Natural killer cell treated with Interleukin-12 subunit alpha and Interleukin-12 subunit beta and Interleukin-15 and Interleukin-18, amount 100 ng/mL, for 72 hours (primary cell): ENCODE measurements around the gene PDK2. TPM values are rescaled to one million over a fixed set of nuclear protein-coding genes. Genes with fewer than 3 reads are reported as not detected.

Experiments
- ATAC-seq, 2 donors: fragments of 150-1000 bp; cut with Tn5 transposase in 1 of 2; sonication (Bioruptor Pico), chemical (Tn5 transposase) in 1 of 2; 2 replicates each; pipeline ENCODE4 v1.10.0; 2021
- DNase-seq: peaks from one replicate; pipeline ENCODE4 v3.0.0; 2022; ENCODE audit warnings: low spot score
- H3K27ac Mint-ChIP-seq, 2 donors: 1 replicate in 1 of 2; 2 replicates in 1 of 2; pipeline ENCODE4 v1.8.0; 2022; ENCODE audit warnings: mixed read lengths in 2 of 2, mild to moderate bottlenecking in 1 of 2, moderate library complexity in 1 of 2
- H3K27me3 Mint-ChIP-seq, 2 donors: 1 replicate in 1 of 2; 2 replicates in 1 of 2; pipeline ENCODE4 v1.8.0; 2022; ENCODE audit warnings: mixed read lengths in 2 of 2
- H3K36me3 Mint-ChIP-seq: one replicate; pipeline ENCODE4 v1.8.0; 2022; ENCODE audit warnings: mixed read lengths
- H3K4me1 Mint-ChIP-seq, 2 donors: 1 replicate in 1 of 2; 2 replicates in 1 of 2; pipeline ENCODE4 v1.8.0; 2022; ENCODE audit warnings: low read depth in 2 of 2, mixed read lengths in 2 of 2, mild to moderate bottlenecking in 1 of 2
- H3K4me3 Mint-ChIP-seq: one replicate; pipeline ENCODE4 v1.8.0; 2022; ENCODE audit warnings: mixed read lengths
- H3K9me3 Mint-ChIP-seq: 2 replicates; pipeline ENCODE4 v1.8.0; 2022; ENCODE audit warnings: mixed read lengths
- total RNA-seq, 2 donors: library from RNA; stranded (reverse); gene quantifications; one replicate each; pipeline ENCODE4 v1.2.3, GENCODE V29; 2022

The PDK2 gene
- total RNA-seq, 2 donors from 2014 or later: 11.8 to 13.7 TPM

DNA sequence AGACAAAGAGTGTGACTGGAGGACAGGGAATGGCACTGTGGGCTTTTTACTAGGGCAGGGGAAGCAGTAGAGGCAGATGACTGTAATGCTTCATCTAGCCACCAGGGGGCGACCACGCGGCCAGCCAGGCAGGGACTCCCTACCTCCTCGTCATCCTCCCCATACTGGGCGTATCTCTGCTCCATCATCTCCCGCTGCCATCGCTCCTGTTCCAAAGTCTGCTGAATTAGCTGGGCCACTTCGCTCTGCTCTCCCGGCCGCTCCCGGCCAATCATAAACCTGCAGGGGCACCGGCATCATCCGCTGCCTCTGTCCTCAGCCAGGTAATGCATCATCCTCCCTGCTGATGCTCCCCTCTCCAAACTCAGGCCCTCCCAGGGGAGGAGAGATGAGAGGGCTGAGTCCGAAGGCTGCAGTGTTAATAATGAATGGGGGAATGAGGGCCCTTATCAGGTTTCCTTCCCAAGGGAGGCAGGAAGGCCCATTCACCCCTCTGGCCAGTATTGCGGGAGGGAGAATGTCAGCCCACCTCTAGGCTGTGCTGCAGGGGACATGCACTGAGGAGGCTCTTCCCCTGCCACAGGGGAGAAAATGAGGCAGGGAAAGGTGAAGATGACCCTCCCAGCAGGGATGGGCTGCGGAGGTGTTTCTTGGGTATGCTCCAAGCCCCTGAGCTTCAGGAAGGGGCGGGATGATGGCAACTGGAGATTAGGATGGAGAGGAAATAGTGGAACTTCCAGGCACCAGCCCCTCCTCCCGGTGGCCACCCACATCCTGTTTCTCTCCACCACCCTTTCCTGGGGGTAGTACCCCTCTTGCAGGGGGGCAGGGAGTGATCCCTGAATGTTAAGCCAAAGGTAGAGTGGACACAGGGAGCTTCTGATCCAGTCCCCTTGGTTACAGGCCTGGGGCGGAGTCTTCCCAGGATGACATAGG, 45.1 kb downstream of the PDK2 start:
- DNase-seq: peak; percentile 76
- Mint-ChIP-seq H3K27me3 (no peaks in the 10 kb centered on the region), H3K4me1 (peaks cover 74 to 78% of the 10 kb centered on the region in 2 donors), H3K4me3 (peak overlapping the region; percentile 64), H3K9me3 (no peaks in the 10 kb centered on the region), H3K27ac (peak overlapping the region; percentile 69 to 82), H3K36me3 (peaks cover 26% of the 10 kb centered on the region)
- ATAC-seq: peak; percentile 86

DNA sequence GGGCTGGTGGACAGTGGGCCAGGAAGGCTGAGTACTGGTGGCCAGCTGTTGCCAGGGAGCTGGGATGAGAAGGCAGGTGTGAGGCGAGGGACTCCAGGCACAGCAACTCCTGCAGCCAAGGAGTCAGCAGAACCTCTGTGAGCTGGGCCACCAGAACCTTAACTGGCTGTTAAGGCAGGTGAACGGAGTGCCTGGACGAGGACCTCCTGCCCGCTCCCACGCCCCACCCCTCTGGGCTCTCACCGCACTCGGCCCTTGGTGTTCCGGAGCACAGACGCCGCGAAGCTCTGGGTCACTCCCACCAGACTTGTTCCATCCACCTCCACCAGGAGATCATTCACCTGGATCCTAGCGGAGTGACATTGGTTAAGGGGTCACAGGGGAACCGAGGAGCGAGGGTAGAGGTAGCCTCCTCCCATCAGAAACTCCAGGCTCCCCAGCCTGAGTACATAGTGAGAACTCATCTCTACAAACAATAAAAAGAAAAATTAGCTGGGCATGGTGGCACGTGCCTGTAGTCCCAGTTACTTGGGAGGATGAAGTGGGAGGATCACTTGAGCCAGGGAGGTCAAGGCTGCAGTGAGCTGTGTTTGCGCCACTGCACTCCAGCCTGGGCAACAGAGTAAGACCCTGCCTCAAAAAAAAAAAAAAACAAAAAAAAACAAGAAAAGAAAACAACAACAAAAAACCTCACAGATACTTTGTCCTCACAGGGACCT, 46.0 kb downstream of the PDK2 start:
- peaks cover 83 to 86% of the 10 kb centered on the region in 2 donors for H3K4me1 Mint-ChIP-seq
- H3K4me3 Mint-ChIP-seq: peak overlapping the region; percentile 64
- no peak for ATAC-seq
- peak overlapping the region; percentile 69 to 82 for H3K27ac Mint-ChIP-seq
- H3K27me3 Mint-ChIP-seq: no peaks in the 10 kb centered on the region
- peaks cover 26% of the 10 kb centered on the region for H3K36me3 Mint-ChIP-seq
- no peaks in the 10 kb centered on the region for H3K9me3 Mint-ChIP-seq
- no peak for DNase-seq

DNA sequence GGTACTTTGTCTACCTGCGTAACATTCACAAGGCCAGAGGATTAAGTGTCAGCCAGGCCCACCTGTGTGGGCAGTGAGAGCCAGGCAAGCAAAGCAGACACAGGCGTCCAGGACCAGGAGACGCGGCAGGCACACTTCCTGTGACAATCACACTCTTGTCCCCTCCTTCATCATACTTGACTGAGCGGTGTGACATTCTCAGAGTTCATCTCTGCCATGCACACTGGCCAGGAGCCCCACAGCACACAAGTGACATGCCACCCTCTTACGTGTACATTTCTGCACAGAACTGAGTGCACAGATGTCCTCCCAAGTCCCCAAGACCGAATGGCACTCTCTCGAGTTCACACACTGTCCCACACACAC, 46.6 kb downstream of the PDK2 start:
- H3K9me3 Mint-ChIP-seq: no peaks in the 10 kb centered on the region
- H3K27me3 Mint-ChIP-seq: no peaks in the 10 kb centered on the region
- ATAC-seq (peak; percentile 41 to 70), DNase-seq (no peak)
- H3K27ac Mint-ChIP-seq: peak overlapping the region; percentile 69 to 82
- peak overlapping the region; percentile 58 for H3K4me3 Mint-ChIP-seq
- peaks cover 26% of the 10 kb centered on the region for H3K36me3 Mint-ChIP-seq
- peaks cover 85 to 89% of the 10 kb centered on the region in 2 donors for H3K4me1 Mint-ChIP-seq

DNA sequence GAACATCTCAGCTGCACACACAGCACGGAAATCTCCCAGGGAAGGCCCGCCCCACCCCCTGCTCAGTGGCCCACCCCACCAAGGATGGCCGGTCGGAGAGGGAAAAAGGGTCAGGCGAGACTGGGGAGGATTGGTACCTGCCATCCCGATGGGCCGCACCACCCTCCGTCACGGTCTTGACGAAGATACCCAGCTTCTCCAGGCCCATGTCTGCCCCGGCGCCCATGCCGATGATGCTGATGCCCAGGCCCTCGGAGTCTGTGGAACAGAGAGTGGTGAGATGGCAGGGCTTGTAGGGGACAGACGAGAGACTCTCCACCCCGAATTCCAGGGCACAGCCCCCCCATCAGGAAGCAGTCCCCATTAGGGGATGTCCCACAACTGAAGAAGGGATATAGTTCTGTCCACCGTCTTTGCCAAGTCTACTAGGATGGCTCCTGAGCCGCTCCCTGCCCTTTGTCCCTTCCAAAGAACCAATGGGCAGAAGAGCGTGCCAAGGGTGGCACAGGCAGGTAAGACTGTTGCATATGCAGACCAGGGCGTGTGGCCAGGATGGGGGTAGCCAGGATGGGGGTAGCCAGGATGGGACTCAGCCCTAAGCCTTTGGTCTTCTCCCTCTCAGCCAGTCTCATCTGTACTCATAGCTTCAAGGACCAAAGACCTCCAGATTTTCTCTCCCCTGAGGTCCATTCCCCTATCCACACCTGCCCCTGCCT, 48.5 kb downstream of the PDK2 start:
- Mint-ChIP-seq H3K27ac (peak overlapping the region; percentile 69 to 86), H3K4me3 (peak overlapping the region; percentile 27), H3K27me3 (no peaks in the 10 kb centered on the region), H3K9me3 (no peaks in the 10 kb centered on the region), H3K4me1 (peaks cover 78 to 82% of the 10 kb centered on the region in 2 donors), H3K36me3 (peaks cover 24% of the 10 kb centered on the region)
- ATAC-seq: no peak
- no peak for DNase-seq

DNA sequence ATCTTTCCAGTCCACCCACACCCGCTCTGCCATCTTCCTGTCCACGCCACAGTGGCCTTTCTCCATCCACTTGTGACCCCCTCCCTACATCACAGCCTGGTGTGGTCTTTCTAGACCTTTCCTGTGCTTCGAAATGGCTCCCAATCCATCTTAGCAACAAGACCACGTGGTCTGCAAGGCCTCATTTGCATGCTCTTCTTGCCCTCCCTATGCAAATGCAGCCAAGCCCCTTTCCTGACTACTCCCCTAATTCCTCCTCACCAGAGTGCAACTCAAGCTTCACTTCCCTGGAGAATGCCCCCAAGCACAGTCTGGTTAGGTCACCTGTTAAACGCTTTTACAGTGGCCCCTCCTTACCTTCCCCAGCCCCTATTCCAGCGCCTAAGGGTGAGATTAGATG, 49.2 kb downstream of the PDK2 start:
- ATAC-seq (no peak), DNase-seq (no peak)
- no peaks in the 10 kb centered on the region for H3K9me3 Mint-ChIP-seq
- H3K4me3 Mint-ChIP-seq: peak overlapping the region; percentile 64
- H3K27ac Mint-ChIP-seq: peak overlapping the region; percentile 60 to 86
- H3K4me1 Mint-ChIP-seq: peaks cover 78 to 81% of the 10 kb centered on the region in 2 donors
- H3K27me3 Mint-ChIP-seq: no peaks in the 10 kb centered on the region
- H3K36me3 Mint-ChIP-seq: peaks cover 24% of the 10 kb centered on the region

DNA sequence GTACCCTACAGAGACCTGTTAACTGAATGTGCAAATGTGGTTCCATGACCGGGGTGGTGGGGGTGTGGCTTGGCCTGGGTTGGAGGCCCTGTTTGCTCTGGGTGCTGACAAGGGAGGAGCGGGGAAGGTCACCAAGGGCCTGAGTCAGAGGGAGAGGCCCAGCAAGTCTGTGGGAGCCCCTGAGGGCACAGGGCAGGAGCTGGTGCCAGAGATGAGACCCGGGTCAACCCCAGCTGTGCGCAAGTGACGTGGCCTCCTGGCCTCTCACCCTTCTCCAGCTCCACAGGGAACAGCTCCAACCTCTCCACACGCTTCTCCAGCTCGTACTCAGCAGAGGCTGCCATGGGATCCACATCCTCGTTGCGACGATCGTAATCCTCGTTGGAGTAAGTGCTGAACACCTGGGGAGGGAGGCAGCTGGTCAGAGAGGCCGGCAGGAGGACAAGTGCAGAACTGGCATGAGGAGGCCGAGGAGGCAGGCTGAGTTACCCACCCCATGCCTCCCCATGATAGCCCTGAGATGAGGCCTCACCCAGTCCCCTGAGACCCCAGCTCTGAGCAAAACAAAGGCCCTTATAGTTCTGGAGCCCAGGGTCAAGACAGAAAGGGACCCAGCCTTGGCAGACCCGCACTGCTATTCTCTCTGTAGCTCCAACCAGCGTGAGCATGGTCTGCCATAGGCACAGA, 49.8 kb downstream of the PDK2 start:
- no peak for DNase-seq
- Mint-ChIP-seq H3K9me3 (no peaks in the 10 kb centered on the region), H3K4me1 (peaks cover 72 to 75% of the 10 kb centered on the region in 2 donors), H3K36me3 (peaks cover 19% of the 10 kb centered on the region), H3K27ac (peak overlapping the region; percentile 86 to 97), H3K27me3 (no peaks in the 10 kb centered on the region), H3K4me3 (peak overlapping the region; percentile 64)
- ATAC-seq: no peak

DNA sequence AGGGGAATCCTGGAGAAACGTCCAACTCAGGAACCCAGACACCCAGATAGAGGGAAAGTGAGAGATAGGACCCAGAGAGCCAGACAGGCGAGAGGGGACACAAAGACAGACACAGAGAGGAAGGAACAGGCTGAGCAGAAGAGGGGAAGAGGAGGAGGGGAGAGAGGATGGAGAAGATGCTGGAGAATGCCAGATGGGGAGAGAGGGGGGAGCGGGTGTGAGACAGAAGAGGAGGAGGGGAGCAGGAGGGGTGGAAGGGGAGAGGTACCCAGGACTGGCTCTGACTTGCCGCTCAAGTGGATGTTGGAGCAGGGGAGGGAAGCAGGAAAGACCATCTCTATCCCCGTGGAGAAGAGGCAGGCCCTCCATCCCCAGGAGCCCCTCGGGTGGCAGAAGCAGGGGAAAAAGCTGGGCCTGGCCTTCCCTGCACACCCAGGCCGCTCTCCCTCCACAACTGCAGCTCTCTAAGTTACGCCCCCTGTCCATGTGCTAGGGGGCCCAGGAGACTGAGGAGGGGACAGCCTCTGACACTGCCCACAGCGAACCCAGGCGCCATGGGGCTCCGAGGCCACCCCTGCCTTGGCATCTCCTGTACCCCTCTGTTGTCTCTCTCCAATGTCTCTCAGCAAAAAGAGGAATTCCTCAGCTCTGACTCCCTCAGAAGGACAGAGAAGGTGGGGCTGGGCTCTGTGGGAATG, 50.5 kb downstream of the PDK2 start:
- Mint-ChIP-seq H3K4me1 (peaks cover 65 to 68% of the 10 kb centered on the region in 2 donors), H3K4me3 (peak overlapping the region; percentile 64), H3K9me3 (no peaks in the 10 kb centered on the region), H3K36me3 (peaks cover 19% of the 10 kb centered on the region), H3K27me3 (no peaks in the 10 kb centered on the region), H3K27ac (peak overlapping the region; percentile 86 to 97)
- DNase-seq: no peak
- no peak for ATAC-seq

DNA sequence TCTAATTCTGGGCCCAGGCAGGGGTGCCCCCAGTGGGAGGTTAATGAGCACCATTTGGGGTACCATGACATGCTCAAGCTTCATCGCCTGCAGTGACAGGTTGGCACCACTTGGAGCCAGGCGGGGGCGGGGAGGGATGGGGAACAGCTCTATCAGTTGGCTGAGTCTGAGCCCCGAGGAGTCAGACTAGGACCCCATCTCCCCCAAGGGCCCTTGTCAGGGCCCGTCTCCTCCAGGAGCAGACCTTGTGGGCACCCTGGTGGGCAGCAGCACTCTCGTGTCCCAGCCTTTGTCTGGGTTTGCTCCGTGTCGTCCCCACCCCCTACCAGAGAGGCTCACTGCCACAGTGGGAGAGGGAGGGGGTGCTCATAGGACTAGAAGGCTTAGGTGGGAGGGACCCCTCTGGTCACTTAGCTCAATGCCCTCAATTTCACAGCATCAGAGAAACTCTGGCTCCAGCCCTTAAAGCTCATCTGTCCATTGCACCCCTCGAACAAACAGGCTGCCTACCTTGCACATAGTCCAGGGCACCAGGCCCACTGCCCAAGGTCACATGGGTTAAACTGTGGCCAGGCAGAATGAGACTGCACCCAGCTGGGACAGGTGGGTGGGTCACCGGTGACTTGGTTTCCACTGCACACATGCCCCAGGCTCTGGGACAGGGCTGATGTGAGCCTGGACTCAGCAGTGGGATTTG, 51.2 kb downstream of the PDK2 start:
- H3K4me1 Mint-ChIP-seq: peaks cover 58 to 61% of the 10 kb centered on the region in 2 donors
- no peaks in the 10 kb centered on the region for H3K27me3 Mint-ChIP-seq
- H3K36me3 Mint-ChIP-seq: peaks cover 19% of the 10 kb centered on the region
- DNase-seq (no peak), ATAC-seq (no peak)
- H3K4me3 Mint-ChIP-seq: peak overlapping the region; percentile 97
- peak overlapping the region; percentile 97 for H3K27ac Mint-ChIP-seq
- no peaks in the 10 kb centered on the region for H3K9me3 Mint-ChIP-seq

DNA sequence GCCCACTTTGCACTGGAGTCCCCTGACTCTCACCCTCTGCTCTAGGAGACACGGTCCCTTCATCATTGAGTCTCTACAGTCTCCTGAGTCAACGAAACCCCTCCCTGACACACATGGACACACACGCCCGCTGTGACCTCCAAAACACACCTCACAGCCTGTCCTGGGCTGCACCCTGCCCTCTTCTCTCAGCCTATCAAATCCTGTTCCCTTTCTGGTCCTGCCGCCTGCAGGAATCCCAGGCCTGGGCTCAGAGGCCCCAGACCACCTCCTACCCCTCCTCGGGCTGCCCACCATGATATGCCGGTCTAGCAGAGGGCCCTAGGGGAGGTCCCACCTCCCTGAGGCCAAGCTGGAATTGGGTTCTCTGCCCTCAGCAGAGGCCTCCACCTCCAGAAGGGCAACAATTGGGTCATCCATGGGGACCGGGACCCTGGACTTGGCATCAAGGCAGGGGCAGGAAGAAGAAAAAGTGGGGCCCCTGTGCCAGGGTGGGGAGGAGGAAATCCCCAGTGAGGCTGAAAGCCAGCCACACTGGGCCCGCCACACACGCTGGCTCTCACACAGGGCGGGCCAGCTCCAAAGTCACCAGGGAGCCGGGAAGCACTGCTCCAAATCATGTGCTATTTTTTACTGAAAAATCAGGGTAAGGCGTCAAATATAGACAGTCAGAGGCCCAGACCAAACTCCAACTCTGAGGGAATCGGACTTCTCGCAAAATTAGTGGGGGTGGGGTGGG, 51.9 kb downstream of the PDK2 start:
- DNase-seq: no peak
- Mint-ChIP-seq H3K4me1 (peaks cover 52 to 55% of the 10 kb centered on the region in 2 donors), H3K27me3 (no peaks in the 10 kb centered on the region), H3K36me3 (peaks cover 19% of the 10 kb centered on the region), H3K9me3 (no peaks in the 10 kb centered on the region), H3K27ac (peak overlapping the region; percentile 97), H3K4me3 (peak overlapping the region; percentile 97)
- ATAC-seq: no peak

DNA sequence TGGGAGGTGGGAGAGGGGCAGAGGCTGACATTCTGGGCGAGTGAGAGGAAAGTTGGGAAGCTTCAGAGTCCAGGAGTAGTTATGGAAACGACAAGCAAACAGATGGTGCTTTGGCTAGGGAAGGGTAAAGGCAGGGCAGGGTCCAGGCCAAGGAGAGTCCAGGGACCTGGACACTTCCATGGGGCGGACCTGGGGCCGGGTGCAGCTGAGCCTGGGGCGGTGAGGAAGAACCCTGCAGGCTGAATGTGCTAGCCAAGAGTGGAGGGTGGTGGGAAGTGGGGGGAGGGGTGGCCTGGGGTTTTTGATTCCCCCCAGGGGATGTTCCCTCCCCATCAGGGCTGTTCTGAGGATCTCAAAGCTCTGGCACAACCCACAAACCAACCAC, 52.7 kb downstream of the PDK2 start:
- Mint-ChIP-seq H3K27me3 (no peaks in the 10 kb centered on the region), H3K27ac (peak overlapping the region; percentile 97), H3K4me3 (peak overlapping the region; percentile 97), H3K36me3 (peaks cover 14% of the 10 kb centered on the region), H3K4me1 (peaks cover 47 to 52% of the 10 kb centered on the region in 2 donors), H3K9me3 (no peaks in the 10 kb centered on the region)
- DNase-seq (no peak), ATAC-seq (no peak)

DNA sequence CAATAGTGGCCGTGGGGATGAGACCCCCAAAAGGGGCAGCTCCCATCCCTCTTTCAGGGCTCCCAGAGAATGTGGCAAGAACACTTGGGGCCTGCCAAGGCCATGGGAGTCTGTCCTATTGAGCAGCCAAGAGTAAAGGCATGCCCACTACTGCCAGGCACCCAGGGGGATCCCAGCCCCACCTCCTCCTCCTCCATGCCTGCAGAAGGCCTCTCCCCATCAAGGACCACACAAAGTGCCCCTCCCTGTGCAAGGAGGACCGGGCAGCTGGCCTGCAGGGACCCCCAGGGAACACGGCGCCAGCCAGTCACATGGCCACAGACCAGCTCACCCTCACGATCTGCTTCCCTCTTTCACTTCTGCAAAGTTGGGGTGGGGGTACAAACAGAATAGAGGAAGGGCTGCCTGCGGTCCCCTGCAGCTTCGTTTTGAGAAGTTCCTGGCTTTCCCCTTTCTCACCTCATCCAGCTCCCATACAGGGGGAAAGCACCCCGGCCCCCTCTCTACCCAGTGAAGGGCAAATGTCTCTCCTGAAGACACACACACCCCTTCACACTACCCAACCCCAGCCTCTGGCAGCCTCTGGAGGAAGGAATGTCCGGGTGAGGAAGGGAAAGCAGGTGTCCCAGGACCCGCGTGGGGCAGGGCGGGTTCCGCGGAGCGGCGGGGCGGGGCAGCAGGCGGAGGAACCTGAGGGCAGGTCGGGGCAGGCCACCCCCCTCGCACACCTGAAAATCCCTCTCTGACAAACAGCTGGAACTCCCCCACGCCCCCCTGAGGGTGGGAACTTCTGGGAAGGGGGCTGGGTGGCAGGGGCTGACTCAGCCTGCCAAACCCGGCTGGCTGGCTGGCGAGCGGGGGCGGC, 53.3 kb downstream of the PDK2 start:
- peak overlapping the region; percentile 97 for H3K27ac Mint-ChIP-seq
- peaks cover 41 to 45% of the 10 kb centered on the region in 2 donors for H3K4me1 Mint-ChIP-seq
- DNase-seq: peak; percentile 80
- peak overlapping the region; percentile 97 for H3K4me3 Mint-ChIP-seq
- H3K27me3 Mint-ChIP-seq: no peaks in the 10 kb centered on the region
- H3K36me3 Mint-ChIP-seq: peaks cover 10% of the 10 kb centered on the region
- ATAC-seq: peak; percentile 7 to 44
- no peaks in the 10 kb centered on the region for H3K9me3 Mint-ChIP-seq
